ENCODE measurements around the gene HOXB8. TPM values are rescaled to one million over a fixed set of nuclear protein-coding genes. Genes with fewer than 3 reads are reported as not detected.

Gene HOXB8
- not detected in 2 replicates for total RNA-seq (2013; cell fraction: nucleolus; rRNA removed)
- total RNA-seq (2014; rRNA removed) (not detected in 2 replicates), total RNA-seq (2014; rRNA removed; fragmentation: Illumina TruSeq; extraction: Trizol) (not detected in 2 replicates), total RNA-seq (2021) (0.21 TPM in 1 of 2 replicates, not detected in the other), polyA plus RNA-seq (2011; rRNA removed) (not detected in 2 replicates), polyA plus RNA-seq (2014; fragmentation: Illumina TruSeq; extraction: Trizol) (not detected in 2 replicates), polyA plus RNA-seq (2014; fragmentation: Nextera tagmentation; extraction: Ambion mirVana) (not detected), polyA plus RNA-seq (2014; rRNA removed) (not detected in 2 replicates), polyA plus RNA-seq (2016; fragmentation: Nextera tagmentation; extraction: Ambion mirVana) (not detected), polyA minus RNA-seq (2011; rRNA and poly(A)+ RNA removed) (not detected in 2 replicates), Bru-seq, nascent RNA (percentile 8 among the genes with signal in this experiment), BruChase-seq, experiment 1, labeled RNA remaining after a 6-hour chase (not detected), BruChase-seq, experiment 2, labeled RNA remaining after a 2-hour chase (percentile 17 among the genes with signal in this experiment)
- polyA plus RNA-seq (2011; ENCODE audit: low read depth) = not detected
- polyA plus RNA-seq (2011; cell fraction: cytosol; rRNA removed) = not detected in 2 replicates
- not detected in 2 replicates for polyA plus RNA-seq (2011; cell fraction: nucleus; rRNA removed)
- polyA plus RNA-seq (2012) = not detected in 2 replicates
- not detected in 2 replicates for polyA minus RNA-seq (2011; cell fraction: cytosol; rRNA and poly(A)+ RNA removed)
- polyA minus RNA-seq (2011; cell fraction: nucleus; rRNA and poly(A)+ RNA removed) = not detected in 2 replicates
- long read RNA-seq, experiment 1 = 0 reads
- long read RNA-seq, experiment 2 = 0 reads

DNA sequence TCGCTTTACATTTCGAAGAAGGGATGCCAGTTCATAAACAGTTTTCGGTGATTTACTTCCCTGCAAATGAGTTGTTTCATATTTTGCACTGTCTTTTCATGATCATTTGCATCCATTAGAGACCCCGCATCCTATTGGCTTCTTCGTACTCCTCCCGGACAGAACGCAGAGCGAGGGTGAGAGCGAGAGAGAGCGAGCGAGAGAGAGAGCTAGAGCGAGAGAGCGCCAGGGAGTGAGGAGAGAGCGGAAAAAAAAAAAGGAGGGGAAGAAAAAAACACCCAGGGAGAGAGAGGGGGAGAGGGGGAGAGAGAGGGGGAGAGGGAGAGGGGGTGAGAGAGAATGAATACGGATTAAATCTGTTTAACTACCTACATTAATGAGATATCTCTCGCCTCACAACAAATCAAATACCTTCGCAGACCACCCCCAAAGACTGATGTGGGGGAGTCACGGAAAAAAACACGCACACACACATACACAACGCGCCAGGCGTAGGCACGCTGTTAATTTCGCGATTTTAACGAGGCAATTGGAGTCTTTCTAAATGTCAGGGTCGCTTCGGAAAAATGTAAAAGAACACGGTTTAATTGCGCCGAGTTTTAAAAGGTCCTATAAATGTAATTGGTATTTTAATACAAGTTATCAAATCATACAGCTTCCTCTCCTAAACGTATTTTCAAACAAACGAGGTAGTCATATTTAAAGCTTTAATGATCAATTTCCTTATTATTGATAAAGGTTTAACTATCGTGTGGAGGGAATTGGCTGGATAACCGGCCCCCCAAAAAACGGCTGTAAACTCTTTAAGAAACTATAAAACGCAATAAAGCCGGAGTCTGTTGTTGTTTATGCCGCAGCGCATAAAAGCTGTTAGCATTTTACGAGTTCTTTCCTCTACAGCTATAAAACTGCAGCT, at the start of gene HOXB8:
Gene HOXB8, minus strand, starts transcription at position 246 of the 916 bp plus-strand sequence. CDS start 588 bp downstream, outside the sequence.
- RAD21 ChIA-PET (ENCODE audit: unreplicated experiment) = no interaction called here
- no peak within 1 kb of the TSS for H3K4me3 ChIP-seq

More for the DNA sequence above, at the start of gene HOXB8:
- Histone ChIP-seq H3K27ac (ENCODE audit: control insufficient read depth, insufficient read depth) (no peak within 1 kb of the TSS), H3K4me2 (ENCODE audit: control insufficient read depth, insufficient read depth) (peak within 1 kb of the TSS; percentile 25; the same call in 1 of the 2 replicates), H3K36me3 (ENCODE audit: control insufficient read depth in 2 of 2, insufficient read depth in 2 of 2, low read length in 1 of 2) (no peaks in the 10 kb centered on the region; a peak in 1 of 4 replicates), H3K4me1 (ENCODE audit: control insufficient read depth, insufficient read depth, low read length) (peaks cover 6% of the 10 kb centered on the region), H2AFZ (ENCODE audit: control insufficient read depth, low read depth, low read length) (no peak within 1 kb of the TSS), H3K9ac (ENCODE audit: control insufficient read depth, insufficient read depth, low read length) (no peak within 1 kb of the TSS), H3K27me3 (replicated peaks in 1 of 2; ENCODE audit: control insufficient read depth in 2 of 2, insufficient read depth in 2 of 2, low read length in 1 of 2) (peaks cover 28 to 38% of the 10 kb centered on the region in 2 experiments), H3K9me3 (replicated peaks; ENCODE audit: control insufficient read depth, insufficient read depth, low read length) (no peaks in the 10 kb centered on the region), H3K79me2 (ENCODE audit: control insufficient read depth, insufficient read depth, low read length) (no peaks in the 10 kb centered on the region), H4K20me1 (ENCODE audit: control insufficient read depth, insufficient read depth) (no peaks in the 10 kb centered on the region)
- ATAC-seq = no peak
- SMC1A ChIA-PET (ENCODE audit: uncharacterized antibody, unreplicated experiment) = interaction anchor here (0.9 to 1.8 kb wide), 3 partner anchors 9 to 23 kb away, joined by 3 to 7 read pairs (median 5); no protein-coding TSS in a partner anchor
- no TSS peak for BruUV-seq (replicated peaks)
- no peak for FAIRE-seq
- TF ChIP-seq, protein P1, sequence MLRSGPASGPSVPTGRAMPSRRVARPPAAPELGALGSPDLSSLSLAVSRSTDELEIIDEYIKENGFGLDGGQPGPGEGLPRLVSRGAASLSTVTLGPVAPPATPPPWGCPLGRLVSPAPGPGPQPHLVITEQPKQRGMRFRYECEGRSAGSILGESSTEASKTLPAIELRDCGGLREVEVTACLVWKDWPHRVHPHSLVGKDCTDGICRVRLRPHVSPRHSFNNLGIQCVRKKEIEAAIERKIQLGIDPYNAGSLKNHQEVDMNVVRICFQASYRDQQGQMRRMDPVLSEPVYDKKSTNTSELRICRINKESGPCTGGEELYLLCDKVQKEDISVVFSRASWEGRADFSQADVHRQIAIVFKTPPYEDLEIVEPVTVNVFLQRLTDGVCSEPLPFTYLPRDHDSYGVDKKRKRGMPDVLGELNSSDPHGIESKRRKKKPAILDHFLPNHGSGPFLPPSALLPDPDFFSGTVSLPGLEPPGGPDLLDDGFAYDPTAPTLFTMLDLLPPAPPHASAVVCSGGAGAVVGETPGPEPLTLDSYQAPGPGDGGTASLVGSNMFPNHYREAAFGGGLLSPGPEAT (IDR thresholded peaks at IDR 0.05; ENCODE audit: low read depth) = no peak
- TF ChIP-seq TCF12 (IDR thresholded peaks at IDR 0.05; ENCODE audit: low read depth, low read length) (no peak), SREBF2 (IDR thresholded peaks at IDR 0.05; ENCODE audit: low read length) (no peak), EZH2 (IDR thresholded peaks at IDR 0.05; ENCODE audit: borderline replicate concordance, control insufficient read depth, low read depth, low read length) (0 out of 2 replicates have a peak, but pooled peaks have one; percentile 46), SUZ12 (IDR thresholded peaks at IDR 0.05; ENCODE audit: unreplicated experiment) (peak; percentile 11), SUPT20H (IDR thresholded peaks at IDR 0.05; ENCODE audit: borderline replicate concordance, control insufficient read depth, low read depth, low read length) (no peak)
- TF ChIP-seq, protein P2, sequence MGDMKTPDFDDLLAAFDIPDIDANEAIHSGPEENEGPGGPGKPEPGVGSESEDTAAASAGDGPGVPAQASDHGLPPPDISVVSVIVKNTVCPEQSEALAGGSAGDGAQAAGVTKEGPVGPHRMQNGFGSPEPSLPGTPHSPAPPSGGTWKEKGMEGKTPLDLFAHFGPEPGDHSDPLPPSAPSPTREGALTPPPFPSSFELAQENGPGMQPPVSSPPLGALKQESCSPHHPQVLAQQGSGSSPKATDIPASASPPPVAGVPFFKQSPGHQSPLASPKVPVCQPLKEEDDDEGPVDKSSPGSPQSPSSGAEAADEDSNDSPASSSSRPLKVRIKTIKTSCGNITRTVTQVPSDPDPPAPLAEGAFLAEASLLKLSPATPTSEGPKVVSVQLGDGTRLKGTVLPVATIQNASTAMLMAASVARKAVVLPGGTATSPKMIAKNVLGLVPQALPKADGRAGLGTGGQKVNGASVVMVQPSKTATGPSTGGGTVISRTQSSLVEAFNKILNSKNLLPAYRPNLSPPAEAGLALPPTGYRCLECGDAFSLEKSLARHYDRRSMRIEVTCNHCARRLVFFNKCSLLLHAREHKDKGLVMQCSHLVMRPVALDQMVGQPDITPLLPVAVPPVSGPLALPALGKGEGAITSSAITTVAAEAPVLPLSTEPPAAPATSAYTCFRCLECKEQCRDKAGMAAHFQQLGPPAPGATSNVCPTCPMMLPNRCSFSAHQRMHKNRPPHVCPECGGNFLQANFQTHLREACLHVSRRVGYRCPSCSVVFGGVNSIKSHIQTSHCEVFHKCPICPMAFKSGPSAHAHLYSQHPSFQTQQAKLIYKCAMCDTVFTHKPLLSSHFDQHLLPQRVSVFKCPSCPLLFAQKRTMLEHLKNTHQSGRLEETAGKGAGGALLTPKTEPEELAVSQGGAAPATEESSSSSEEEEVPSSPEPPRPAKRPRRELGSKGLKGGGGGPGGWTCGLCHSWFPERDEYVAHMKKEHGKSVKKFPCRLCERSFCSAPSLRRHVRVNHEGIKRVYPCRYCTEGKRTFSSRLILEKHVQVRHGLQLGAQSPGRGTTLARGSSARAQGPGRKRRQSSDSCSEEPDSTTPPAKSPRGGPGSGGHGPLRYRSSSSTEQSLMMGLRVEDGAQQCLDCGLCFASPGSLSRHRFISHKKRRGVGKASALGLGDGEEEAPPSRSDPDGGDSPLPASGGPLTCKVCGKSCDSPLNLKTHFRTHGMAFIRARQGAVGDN (IDR thresholded peaks at IDR 0.05) = no peak
- no peak for DNase-seq (ENCODE audit: low read depth, low spot score)
- POLR2A ChIA-PET = no interaction called here
- in situ Hi-C loops (cut with MboI) (no loop called here), intact Hi-C loops (cut with micrococcal nuclease; ENCODE audit: unreplicated experiment) (loop anchor here (5.0 kb wide), 1 partner anchor 353 kb away; no protein-coding TSS in a partner anchor)
- CTCF ChIA-PET = interaction anchor here (0.5 to 1.6 kb wide), 3 partner anchors 22 to 480 kb away, joined by 3 to 4 read pairs (median 3); no protein-coding TSS in a partner anchor
- WGBS (ENCODE audit: insufficient coverage, insufficient replicate concordance, low lambda C conversion rate, missing lambda C conversion rate) = 28% methylated on average over 38 of the region's 41 CpGs
